NCI-H1417 treated with DMSO at 0.1 percent for 48 hours (cell line): ENCODE results near the gene TM9SF4.
"Not testable (repeated sequence)": the region's sequence is repeated elsewhere in the genome, so short reads cannot be mapped to it uniquely, and the experiment has no call there.

Experiments
- DNase-seq: peaks from one replicate; lab custom pipeline; 2025; lab: John Stamatoyannopoulos, UW

The TM9SF4 gene

DNA sequence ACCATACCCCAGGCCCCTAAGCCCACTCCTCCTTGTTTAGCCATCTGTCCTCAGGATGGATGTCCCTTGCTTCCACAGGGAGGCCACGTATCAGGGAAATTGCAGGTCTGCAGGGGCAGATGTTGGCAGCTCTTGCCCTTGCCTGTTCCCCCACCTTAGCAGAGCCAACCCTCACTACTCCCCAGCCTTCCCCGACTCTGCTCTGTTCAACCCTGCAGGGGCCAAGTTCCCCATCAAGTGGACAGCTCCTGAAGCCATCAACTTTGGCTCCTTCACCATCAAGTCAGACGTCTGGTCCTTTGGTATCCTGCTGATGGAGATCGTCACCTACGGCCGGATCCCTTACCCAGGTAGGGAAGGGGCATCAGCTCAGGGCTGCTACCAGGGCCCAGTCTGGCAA, 10.7 kb upstream of the TM9SF4 start:
- no peak for DNase-seq

DNA sequence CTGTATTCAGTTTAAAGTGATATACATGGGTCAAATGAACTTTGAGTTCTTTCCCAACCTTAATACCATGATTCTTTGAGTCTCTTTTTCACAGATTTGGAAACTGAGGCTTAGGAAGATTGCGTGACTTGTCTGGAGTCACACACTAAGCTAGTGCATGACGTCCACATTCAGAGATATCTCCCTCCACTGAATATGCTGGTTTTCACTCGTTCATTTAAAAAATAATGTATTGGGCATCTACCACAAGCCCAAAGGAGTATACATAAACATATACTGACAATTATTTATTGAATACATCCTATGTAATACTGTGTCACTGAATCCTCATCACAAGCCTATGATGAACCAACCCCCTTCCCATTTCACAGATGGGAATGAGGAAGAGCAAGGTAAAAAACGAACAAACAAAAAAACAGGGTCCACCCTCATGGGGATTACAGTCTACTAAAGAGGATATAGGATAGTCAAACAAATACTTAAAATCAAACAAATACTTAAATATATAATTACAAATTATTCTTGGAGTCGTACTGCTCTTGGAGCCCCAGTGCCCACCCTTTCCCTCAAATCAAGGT, 611 bp upstream of the TM9SF4 start:
- no peak for DNase-seq

DNA sequence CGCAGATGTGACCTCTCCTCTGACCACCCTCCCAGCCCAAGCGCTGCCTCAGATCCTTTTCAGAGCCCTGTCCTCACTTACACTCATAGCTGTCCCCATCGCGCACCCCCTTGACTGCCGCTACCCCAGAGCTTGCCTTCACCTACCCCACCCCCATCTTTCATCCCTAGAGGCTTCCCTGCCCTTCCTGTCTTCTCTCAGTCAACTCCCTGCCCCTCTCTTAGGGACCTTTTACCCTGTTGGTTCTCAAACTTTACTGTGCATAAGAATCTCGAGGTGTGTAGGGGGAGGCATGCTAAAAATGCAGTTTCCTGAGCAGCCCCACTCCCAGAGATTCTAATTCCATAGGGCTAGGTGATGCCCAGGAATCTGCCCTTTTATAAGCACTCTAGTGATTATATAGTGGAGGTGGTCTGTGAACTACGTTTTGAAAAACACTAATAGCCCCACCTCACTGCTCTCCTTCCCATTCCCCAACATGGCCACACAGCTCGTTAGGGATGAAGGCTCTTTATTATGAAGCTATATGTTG, 725 bp downstream of the TM9SF4 start:
- no peak for DNase-seq

- no peak for DNase-seq
These were observed 1.2 kb downstream of the TM9SF4 start for GRCh38 chr20:32110727-32111126.

DNA sequence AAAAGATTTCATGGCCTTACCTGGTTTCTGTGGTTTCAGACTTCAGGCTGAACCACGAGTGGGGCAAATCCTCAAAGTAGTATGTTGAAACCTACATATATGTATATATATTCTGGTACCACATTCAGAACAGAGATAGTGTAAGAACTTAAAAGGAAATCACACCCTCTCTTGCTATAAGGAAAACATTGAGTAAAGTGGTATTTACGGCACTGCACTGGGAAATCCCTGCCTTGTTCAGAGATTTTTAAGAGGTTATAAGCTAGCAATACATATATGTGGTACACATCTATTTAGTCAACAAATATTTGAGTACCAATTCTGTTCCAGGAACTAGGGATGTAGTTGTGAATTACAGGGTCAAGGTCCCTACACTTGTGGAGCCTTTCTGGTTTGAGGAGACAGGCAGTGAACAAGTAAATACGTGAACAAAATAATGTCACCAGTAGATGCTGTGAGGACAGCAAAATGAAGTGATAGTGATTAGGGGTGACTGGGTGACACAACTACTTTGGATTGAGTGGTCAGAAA, 1.7 kb downstream of the TM9SF4 start:
- no peak for DNase-seq

DNA sequence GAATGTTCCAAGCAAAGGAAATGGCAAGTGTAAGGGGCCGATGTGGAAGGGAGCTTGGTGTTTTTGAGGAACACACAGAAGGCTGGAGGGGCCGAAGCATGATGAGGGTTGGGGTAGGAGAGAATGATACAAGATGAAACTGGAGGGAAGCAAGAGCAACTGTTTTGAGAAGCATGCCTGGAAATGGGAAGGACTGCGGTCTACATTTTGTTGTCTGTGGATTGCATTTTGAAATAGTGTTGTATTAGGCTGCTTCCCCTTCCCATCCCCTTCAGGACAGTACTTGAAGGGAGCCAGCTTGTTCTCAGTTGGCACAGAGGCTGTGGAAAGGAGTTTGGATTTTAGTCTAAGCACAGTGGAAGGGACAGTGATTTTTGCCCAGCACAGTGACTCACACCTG, 2.2 kb downstream of the TM9SF4 start:
- no peak for DNase-seq

DNA sequence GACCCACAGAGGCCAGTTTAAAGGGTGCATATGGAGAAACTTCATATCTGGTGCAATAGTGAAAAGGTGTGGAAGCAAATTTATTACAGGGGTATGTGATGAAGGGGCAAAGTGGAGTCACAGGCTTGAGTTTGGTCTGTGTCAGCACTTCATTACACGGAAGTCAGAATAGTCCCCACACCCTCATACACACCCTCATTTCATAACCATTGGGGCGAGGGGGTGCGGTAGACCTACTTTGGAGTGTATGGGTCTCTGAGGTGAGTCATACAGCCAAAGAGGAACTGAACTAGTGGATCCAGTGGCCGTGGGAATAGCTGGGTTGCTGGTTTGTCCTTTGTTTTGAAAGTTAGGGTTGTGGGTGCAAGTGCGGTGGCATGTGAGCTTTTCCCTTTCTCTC, 3.3 kb downstream of the TM9SF4 start:
- DNase-seq, result no peak

DNA sequence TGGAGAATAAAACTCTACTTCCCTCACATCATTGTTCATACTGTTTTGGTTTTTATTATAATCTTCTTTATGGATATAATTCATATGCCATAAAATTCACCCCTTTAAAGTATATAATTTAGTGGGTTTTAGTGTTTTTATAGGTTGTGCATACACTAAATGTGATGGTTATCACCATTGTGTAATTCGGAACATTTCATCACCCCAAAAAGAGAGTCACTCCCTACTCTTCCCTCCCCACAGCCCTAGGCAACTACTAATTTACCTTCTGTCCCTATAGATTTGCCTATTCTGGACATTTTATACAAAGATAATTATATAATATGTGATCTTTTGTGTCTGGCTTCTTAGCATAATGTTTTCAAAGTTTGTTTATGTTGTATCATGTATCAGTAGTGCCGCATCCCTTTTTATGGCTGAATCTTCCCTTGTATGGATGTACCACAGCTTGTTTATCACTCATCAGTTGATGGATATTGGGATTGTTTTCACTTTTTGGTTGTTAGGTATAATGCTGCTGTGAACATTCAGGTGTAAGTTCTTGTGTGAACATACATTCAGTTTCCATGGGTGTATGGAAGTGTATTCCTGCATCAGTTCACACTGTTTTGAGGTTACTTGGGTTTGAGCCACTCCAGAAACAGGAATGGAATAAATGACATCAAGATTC, 4.2 kb downstream of the TM9SF4 start:
- no peak for DNase-seq

DNA sequence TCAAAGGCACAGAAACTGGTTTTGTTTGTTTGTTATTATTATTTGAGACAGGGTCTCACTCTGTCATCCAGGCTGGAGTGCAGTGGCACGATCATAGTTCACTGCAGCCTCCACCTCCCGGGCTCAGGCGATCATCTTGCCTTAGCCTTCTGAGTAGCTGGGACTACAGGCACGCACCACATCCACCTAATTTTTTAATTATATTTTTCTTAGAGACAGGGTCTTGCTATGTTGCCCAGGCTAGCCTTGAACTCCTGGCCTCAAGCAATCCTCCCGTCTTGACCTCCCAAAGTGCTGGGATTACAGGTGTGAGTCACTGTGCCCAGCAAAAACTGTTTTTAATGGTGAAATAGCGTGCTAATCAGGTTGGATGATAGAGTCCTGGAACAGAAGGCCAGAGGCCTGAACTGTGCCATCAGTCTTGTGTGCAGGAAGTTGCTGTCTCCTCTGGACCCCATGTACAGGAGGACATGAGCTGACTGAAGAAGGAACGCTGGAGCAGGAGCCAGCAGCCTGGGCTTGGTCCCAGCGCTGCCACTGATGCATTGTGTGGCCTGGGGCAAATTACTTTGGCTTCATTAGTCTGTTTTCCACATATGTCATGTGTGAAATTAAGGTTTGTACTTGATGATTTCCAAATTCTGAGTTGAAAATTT, 4.9 kb downstream of the TM9SF4 start:
- no peak for DNase-seq

- no peak for DNase-seq
These were observed 5.8 kb downstream of the TM9SF4 start for GRCh38 chr20:32115211-32115767.

GRCh38 chr20:32116079-32116521, 6.6 kb downstream of the TM9SF4 start:
- DNase-seq, result no peak

GRCh38 chr20:32116796-32117195, 7.3 kb downstream of the TM9SF4 start:
- not testable (repeated sequence) for DNase-seq

DNA sequence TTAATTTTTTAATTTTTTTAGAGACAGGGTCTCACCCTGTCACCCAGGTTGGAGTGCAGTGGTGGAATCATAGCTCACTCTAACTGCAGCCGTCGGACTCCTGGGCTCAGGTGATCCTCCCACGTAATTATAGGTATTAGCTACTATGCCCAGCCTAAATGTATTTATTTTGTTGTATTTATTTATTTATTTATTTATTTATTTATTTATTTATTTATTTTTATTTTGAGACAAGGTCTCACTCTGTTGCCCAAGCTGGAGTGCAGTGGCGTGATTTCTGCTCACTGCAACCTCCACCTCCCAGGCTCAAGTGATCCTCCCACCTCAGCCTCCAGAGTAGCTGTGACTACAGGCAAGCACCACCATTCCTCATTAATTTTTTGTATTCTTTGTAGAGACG, 8.9 kb downstream of the TM9SF4 start:
- not testable (repeated sequence) for DNase-seq

DNA sequence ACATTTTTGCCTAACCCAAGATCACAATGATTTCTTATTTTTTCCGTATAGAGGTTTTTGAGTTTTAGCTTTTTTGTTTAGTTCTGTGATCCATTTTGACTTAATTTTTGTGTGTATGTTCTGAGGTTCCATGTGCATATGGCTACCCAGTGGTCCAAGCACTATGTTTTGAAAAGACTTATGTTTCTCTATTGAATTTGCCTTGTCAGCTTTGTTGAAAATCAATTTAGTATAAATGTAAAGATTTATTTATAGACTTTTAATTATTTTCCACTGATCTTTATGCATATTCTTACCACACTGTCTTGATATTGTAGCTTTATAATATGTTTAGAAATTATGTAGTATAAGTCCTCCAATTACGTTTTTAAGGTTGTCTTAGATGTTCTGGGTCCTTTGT, 10.2 kb downstream of the TM9SF4 start:
- no peak for DNase-seq

GRCh38 chr20:32121908-32122307, 12.4 kb downstream of the TM9SF4 start:
- DNase-seq, result not testable (repeated sequence)

DNA sequence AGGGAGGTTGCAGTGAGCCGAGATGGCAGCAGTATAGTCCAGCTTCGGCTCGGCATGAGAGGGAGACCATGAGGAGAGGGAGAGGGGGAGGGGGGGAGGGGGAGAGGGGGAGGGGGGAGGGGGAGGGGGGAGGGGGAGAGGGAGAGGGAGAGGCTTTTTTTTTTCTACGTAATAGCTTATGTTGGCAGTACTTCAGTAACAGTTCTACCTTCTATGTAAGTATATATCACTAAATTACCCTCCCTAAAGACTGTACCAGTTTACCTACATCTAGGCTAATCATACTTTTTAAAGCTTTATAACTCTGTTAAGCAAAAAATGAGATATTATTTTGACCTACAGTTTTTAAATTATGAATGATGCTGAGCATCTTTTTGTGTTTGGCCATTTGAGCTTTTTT, 13.6 kb downstream of the TM9SF4 start:
- no peak for DNase-seq

DNA sequence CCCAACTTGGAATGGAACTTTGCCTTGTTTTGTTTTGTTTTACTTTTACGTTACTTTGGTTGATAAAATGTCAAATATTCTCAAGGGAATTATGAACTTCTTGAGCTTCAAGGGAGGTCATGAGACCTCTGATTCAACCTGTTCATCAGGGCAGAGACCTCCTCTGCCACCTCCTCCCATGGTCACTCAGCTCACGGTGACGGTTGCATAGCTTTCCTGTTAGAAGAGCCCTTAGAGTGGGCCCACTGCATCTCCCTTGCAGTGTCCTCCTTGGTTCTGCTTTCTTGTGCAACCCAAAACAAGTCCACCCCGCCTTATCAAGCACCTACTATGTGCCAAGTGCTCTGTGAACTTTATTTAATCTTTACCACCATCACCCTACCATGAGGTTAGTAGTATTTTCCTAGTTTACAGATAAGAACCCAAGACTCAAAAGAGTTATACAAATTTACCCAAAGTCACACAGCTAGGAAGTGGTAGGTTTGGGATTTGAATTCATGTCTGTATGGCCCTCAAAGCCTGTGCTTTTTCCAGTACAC, 15.5 kb downstream of the TM9SF4 start:
- DNase-seq, result no peak

- no peak for DNase-seq
These were observed 16.0 kb downstream of the TM9SF4 start for GRCh38 chr20:32125506-32125905.

DNA sequence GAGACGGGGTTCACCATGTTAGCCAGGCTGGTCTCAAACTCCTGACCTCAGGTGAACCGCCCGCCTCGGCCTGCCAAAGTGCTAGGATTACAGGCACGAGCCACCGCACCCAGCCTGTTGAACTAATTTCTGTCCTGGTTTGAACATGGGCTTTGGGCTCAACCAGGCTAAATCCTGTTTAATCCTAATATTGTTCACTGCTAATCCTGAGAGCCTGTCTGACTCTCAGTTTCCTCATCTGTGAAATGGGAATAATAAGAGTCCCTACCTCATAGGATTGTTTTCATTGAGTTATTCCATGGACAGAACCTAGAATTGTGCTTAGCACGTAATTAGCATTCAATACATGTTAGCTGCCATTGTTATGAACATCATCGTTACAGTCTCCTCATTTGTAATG, 17.4 kb downstream of the TM9SF4 start:
- DNase-seq, result no peak

DNA sequence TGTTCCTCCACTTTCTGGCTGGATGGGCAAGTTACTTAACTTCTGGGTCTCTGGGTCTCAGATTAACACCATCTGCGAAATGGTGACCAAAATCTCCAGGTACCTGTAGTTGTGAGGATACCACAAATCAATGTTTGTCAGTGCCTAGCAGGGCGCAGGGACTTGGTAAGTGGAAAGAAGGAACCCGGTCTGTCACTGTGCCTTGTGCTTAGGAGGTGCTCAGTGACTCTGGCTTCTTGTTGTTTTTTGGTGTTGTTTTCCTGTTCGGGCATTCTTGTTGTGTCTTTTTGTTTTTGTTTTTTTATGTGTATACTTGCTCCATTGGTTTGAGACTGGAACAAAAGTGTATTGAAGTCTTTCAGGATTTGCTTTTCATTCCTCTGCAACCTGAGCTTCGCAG, 17.8 kb downstream of the TM9SF4 start:
- DNase-seq, result no peak

- DNase-seq, result no peak
These were observed 18.7 kb downstream of the TM9SF4 start for GRCh38 chr20:32128167-32128566.

GRCh38 chr20:32129863-32130262, 20.3 kb downstream of the TM9SF4 start:
- no peak for DNase-seq
